NCI-H2107 treated with DMSO at 0.1 percent for 48 hours (cell line): Measurements from ENCODE around the gene ST6GALNAC3.
"Not testable (repeated sequence)": the region's sequence is repeated elsewhere in the genome, so short reads cannot be mapped to it uniquely, and the experiment has no call there.

Experiments used
- DNase-seq: peaks from one replicate; lab custom pipeline; 2025; ENCODE audit not compliant: unreplicated experiment; lab: John Stamatoyannopoulos, UW

Gene ST6GALNAC3

GRCh38 chr1:76074321-76075187 is at the start of gene ST6GALNAC3:
TSS of gene ST6GALNAC3 (plus strand) at chr1:76074746.
- DNase-seq, result peak; percentile 37

GRCh38 chr1:76027341-76027740 is 47.2 kb upstream of the ST6GALNAC3 start:
- no peak for DNase-seq

GRCh38 chr1:76029331-76029730 is 45.2 kb upstream of the ST6GALNAC3 start:
- no peak for DNase-seq

- no peak for DNase-seq
Observed at GRCh38 chr1:76031496-76031895, 43.0 kb upstream of the ST6GALNAC3 start.

- DNase-seq, result no peak
Observed at GRCh38 chr1:76033800-76034475, 40.6 kb upstream of the ST6GALNAC3 start.

- DNase-seq, result no peak
Observed at GRCh38 chr1:76035053-76035452, 39.5 kb upstream of the ST6GALNAC3 start.

GRCh38 chr1:76037324-76037723 is 37.2 kb upstream of the ST6GALNAC3 start:
- no peak for DNase-seq

GRCh38 chr1:76038287-76039004 is 36.1 kb upstream of the ST6GALNAC3 start:
- no peak for DNase-seq

GRCh38 chr1:76046149-76046548 is 28.4 kb upstream of the ST6GALNAC3 start:
- no peak for DNase-seq

- DNase-seq, result no peak
Observed at GRCh38 chr1:76048219-76048618, 26.3 kb upstream of the ST6GALNAC3 start.

- no peak for DNase-seq
Observed at GRCh38 chr1:76048926-76049325, 25.6 kb upstream of the ST6GALNAC3 start.

GRCh38 chr1:76049498-76049897 is 25.0 kb upstream of the ST6GALNAC3 start:
- no peak for DNase-seq

- DNase-seq, result not testable (repeated sequence)
Observed at GRCh38 chr1:76050073-76050472, 24.5 kb upstream of the ST6GALNAC3 start.

- DNase-seq, result no peak
Observed at GRCh38 chr1:76053021-76053420, 21.5 kb upstream of the ST6GALNAC3 start.

GRCh38 chr1:76054359-76054758 is 20.2 kb upstream of the ST6GALNAC3 start:
- no peak for DNase-seq

- DNase-seq, result no peak
Observed at GRCh38 chr1:76055987-76056386, 18.6 kb upstream of the ST6GALNAC3 start.

GRCh38 chr1:76059451-76059850 is 15.1 kb upstream of the ST6GALNAC3 start:
- no peak for DNase-seq

- DNase-seq, result no peak
Observed at GRCh38 chr1:76065270-76065669, 9.3 kb upstream of the ST6GALNAC3 start.

GRCh38 chr1:76066394-76066793 is 8.2 kb upstream of the ST6GALNAC3 start:
- DNase-seq, result no peak

- DNase-seq, result no peak
Observed at GRCh38 chr1:76068542-76068941, 6.0 kb upstream of the ST6GALNAC3 start.

- no peak for DNase-seq
Observed at GRCh38 chr1:76068953-76069561, 5.5 kb upstream of the ST6GALNAC3 start.
